IPS DF 6.9 (cell line): ENCODE results near the gene HERPUD1.

Experiments used
- DNase-seq: peaks from one replicate; pipeline ENCODE4 v3.0.0-alpha.2; 2013; ENCODE audit warnings: low read depth, low spot score
- H3K27ac ChIP-seq: one replicate; pipeline ENCODE4 v1.5.1; 2013; ENCODE audit warnings: low read length, control low read depth
- H3K27me3 ChIP-seq: 2 replicates; pipeline ENCODE4 v1.6.1; 2013; ENCODE audit warnings: mild to moderate bottlenecking, low read length; ENCODE audit not compliant: control insufficient read depth, insufficient read depth
- H3K36me3 ChIP-seq: 2 replicates; pipeline ENCODE4 v1.6.1; 2013; ENCODE audit warnings: low read length; ENCODE audit not compliant: control insufficient read depth, insufficient read depth
- H3K4me1 ChIP-seq: 2 replicates; pipeline ENCODE4 v1.6.1; 2013; ENCODE audit warnings: low read length; ENCODE audit not compliant: control insufficient read depth, insufficient read depth
- H3K4me3 ChIP-seq: 2 replicates; pipeline ENCODE4 v1.5.1; 2013; ENCODE audit warnings: mild to moderate bottlenecking, low read length
- H3K9me3 ChIP-seq: 2 replicates; pipeline ENCODE4 v1.6.1; 2013; ENCODE audit warnings: low read length, inconsistent platforms; ENCODE audit not compliant: control insufficient read depth, insufficient read depth
- WGBS: extraction: QIAGEN DNeasy Blood & Tissue Kit; methylation state at CpG from one replicate; pipeline ENCODE4 v1.1.7; 2013; ENCODE audit warnings: mixed read lengths, missing lambda C conversion rate; ENCODE audit not compliant: insufficient read length, insufficient coverage; 5-methylcytosine and 5-hydroxymethylcytosine counted together

Gene HERPUD1

GRCh38 chr16:56935201-56935600, 3.3 kb downstream of the HERPUD1 start:
- Histone ChIP-seq H3K4me3 (no peak overlapping the region), H3K36me3 (peaks cover 20% of the 10 kb centered on the region), H3K9me3 (no peaks in the 10 kb centered on the region), H3K27me3 (no peaks in the 10 kb centered on the region), H3K4me1 (peaks cover 3% of the 10 kb centered on the region), H3K27ac (no peak overlapping the region)
- WGBS, result 100% methylated on average over 1 of the region's 5 CpGs
- no peak for DNase-seq

- Histone ChIP-seq H3K4me1 (peaks cover 2% of the 10 kb centered on the region), H3K27me3 (no peaks in the 10 kb centered on the region), H3K36me3 (peaks cover 24% of the 10 kb centered on the region), H3K9me3 (no peaks in the 10 kb centered on the region), H3K4me3 (no peak overlapping the region), H3K27ac (no peak overlapping the region)
- WGBS, result no CpG with 5 or more reads among the region's 5 CpGs
- DNase-seq, result no peak
Measured at GRCh38 chr16:56936491-56936890, 4.5 kb downstream of the HERPUD1 start.

GRCh38 chr16:56936950-56937349, 5.0 kb downstream of the HERPUD1 start:
- H3K4me3 ChIP-seq, result no peak overlapping the region
- H3K4me1 ChIP-seq, result peaks cover 2% of the 10 kb centered on the region

GRCh38 chr16:56938664-56939513, 6.9 kb downstream of the HERPUD1 start:
- no CpG with 5 or more reads among the region's 8 CpGs for WGBS
- Histone ChIP-seq H3K36me3 (peaks cover 31% of the 10 kb centered on the region), H3K27me3 (no peaks in the 10 kb centered on the region), H3K4me1 (no peaks in the 10 kb centered on the region), H3K4me3 (no peak overlapping the region), H3K27ac (no peak overlapping the region), H3K9me3 (no peaks in the 10 kb centered on the region)
- DNase-seq, result no peak

More at GRCh38 chr16:56936950-56937349, 5.0 kb downstream of the HERPUD1 start:
- peaks cover 24% of the 10 kb centered on the region for H3K36me3 ChIP-seq
- H3K9me3 ChIP-seq, result no peaks in the 10 kb centered on the region
- H3K27ac ChIP-seq, result no peak overlapping the region
- WGBS, result no CpG with 5 or more reads among the region's 5 CpGs
- DNase-seq, result no peak
- no peaks in the 10 kb centered on the region for H3K27me3 ChIP-seq

- no peaks in the 10 kb centered on the region for H3K27me3 ChIP-seq
- no peak overlapping the region for H3K4me3 ChIP-seq
- H3K36me3 ChIP-seq, result peaks cover 33% of the 10 kb centered on the region
- H3K4me1 ChIP-seq, result no peaks in the 10 kb centered on the region
- DNase-seq, result no peak
- no peaks in the 10 kb centered on the region for H3K9me3 ChIP-seq
- H3K27ac ChIP-seq, result no peak overlapping the region
- WGBS, result no CpG with 5 or more reads among the region's 4 CpGs
Measured at GRCh38 chr16:56939801-56940200, 7.9 kb downstream of the HERPUD1 start.

- no peaks in the 10 kb centered on the region for H3K9me3 ChIP-seq
- H3K27ac ChIP-seq, result no peak overlapping the region
- no peaks in the 10 kb centered on the region for H3K27me3 ChIP-seq
- H3K4me3 ChIP-seq, result no peak overlapping the region
- peaks cover 40% of the 10 kb centered on the region for H3K36me3 ChIP-seq
- DNase-seq, result no peak
- H3K4me1 ChIP-seq, result no peaks in the 10 kb centered on the region
- no CpG with 5 or more reads among the region's 2 CpGs for WGBS
Measured at GRCh38 chr16:56941092-56941491, 9.2 kb downstream of the HERPUD1 start.

GRCh38 chr16:56941856-56942331, 10.0 kb downstream of the HERPUD1 start:
- Histone ChIP-seq H3K9me3 (no peaks in the 10 kb centered on the region), H3K36me3 (peaks cover 37% of the 10 kb centered on the region), H3K27me3 (no peaks in the 10 kb centered on the region), H3K4me3 (no peak overlapping the region), H3K27ac (no peak overlapping the region), H3K4me1 (no peaks in the 10 kb centered on the region)
- no CpG with 5 or more reads among the region's 9 CpGs for WGBS
- no peak for DNase-seq

- Histone ChIP-seq H3K4me3 (no peak overlapping the region), H3K27ac (no peak overlapping the region), H3K9me3 (no peaks in the 10 kb centered on the region), H3K36me3 (peaks cover 30% of the 10 kb centered on the region), H3K4me1 (no peaks in the 10 kb centered on the region), H3K27me3 (no peaks in the 10 kb centered on the region)
- no peak for DNase-seq
- WGBS, result no CpG with 5 or more reads among the region's 6 CpGs
Measured at GRCh38 chr16:56943761-56944375, 11.9 kb downstream of the HERPUD1 start.

GRCh38 chr16:56944954-56945839, 13.3 kb downstream of the HERPUD1 start:
- WGBS, result no CpG with 5 or more reads among the region's 2 CpGs
- peaks cover 21% of the 10 kb centered on the region; the same call in 1 of the 2 replicates for H3K36me3 ChIP-seq
- H3K4me1 ChIP-seq, result no peaks in the 10 kb centered on the region
- no peak overlapping the region for H3K4me3 ChIP-seq
- no peak for DNase-seq
- H3K27ac ChIP-seq, result no peak overlapping the region
- no peaks in the 10 kb centered on the region for H3K9me3 ChIP-seq
- H3K27me3 ChIP-seq, result no peaks in the 10 kb centered on the region
